Choroid plexus epithelial cell (primary cell): ENCODE results near the gene BTBD2.
"Not testable (repeated sequence)": the region's sequence is repeated elsewhere in the genome, so short reads cannot be mapped to it uniquely, and the experiment has no call there.

ENCODE experiments used
- DNase-seq: peaks from one replicate; pipeline ENCODE4 v3.0.0-alpha.2; 2010; ENCODE audit warnings: low read depth
- H3K4me3 ChIP-seq: 2 replicates; pipeline ENCODE4 v1.5.1; 2011; ENCODE audit warnings: low read depth, mild to moderate bottlenecking, control low read depth, low read length, moderate library complexity
- CTCF ChIP-seq: conservative IDR thresholded peaks from 2 replicates; pipeline ENCODE4 v1.5.1; 2011; ENCODE audit warnings: low read depth, mild to moderate bottlenecking, control low read depth, inconsistent platforms, low read length, moderate library complexity

The BTBD2 gene

DNA sequence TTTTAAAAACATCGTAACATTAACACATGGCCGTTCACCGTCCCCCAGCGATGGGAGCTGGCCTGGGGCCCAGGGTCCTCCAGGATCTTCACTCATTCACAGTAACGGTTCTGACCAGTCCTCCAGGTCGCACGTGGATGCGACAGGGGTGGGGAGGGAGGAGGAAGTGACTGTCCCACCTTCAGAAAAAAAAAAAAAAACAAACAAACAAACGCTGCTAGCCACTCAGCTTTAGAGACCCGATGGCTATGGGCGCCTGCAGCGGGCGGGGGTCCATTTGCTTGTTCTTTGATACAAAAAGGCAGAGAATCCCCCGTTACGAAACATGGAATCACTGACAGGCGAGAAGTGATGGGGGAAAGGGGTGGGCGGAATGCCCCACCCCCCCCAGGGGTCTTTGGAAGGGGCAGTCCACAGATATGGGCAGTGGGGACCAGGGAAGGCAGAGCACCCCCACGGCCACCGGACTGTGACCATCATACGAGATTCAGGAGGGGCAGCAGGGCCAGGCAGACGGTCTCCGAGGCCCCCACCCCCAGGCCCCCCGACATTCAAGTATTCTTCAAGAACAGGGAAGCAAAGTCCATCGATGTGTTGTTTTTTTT lies 22.2 kb upstream of the BTBD2 start:
- no peak for TF ChIP-seq CTCF
- H3K4me3 ChIP-seq, result no peak overlapping the region
- no peak for DNase-seq

GRCh38 chr19:2036424-2036823 lies 20.9 kb upstream of the BTBD2 start:
- TF ChIP-seq CTCF, result no peak
- no peak overlapping the region for H3K4me3 ChIP-seq
- no peak for DNase-seq

- no peak for DNase-seq
- H3K4me3 ChIP-seq, result no peak overlapping the region
- TF ChIP-seq CTCF, result no peak
Measured at GRCh38 chr19:2035590-2035991, 20.1 kb upstream of the BTBD2 start.

DNA sequence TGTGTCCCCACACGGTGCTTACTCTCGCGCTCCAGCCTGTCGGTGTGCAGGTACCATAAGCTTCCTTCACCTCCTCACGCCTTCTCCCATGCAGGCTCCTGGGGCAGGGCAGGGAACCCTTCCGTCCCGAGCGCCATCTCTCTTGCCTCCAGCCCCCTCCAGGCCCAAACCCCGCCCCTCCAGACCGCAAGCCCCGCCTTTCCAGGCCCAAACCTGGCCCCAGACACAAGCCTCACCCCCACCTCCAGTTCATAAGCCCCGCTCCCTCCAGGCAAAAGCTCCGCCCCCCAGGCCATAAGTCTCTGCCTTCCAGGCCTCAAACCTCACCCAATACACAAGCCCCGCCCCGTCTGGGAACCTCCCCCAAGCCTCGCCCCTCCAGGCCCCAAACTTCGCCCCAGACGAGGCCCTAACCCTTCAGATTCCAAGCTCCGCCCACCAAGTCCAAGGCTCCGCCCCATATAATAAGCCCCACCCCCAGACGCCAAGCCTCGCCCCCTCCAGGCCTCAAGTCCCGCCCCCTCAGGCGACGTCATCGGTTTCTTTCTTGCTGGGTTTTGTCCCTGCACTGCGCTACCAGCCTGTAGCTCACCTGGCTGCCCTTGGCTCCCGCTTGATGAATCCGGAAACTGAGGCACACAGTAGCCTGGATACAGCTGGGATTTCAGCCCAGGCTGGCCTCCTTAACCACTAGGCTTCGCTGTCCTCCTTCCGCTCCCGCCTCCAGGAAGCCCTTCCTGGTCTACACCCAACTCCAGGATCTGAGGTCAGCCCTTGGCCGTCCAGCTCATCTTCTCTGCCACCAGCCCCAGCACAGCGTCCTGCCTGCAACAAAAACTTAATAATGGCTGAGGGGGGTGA lies 19.4 kb upstream of the BTBD2 start:
- DNase-seq, result peak; percentile 56
- no peak for TF ChIP-seq CTCF
- H3K4me3 ChIP-seq, result no peak overlapping the region

DNA sequence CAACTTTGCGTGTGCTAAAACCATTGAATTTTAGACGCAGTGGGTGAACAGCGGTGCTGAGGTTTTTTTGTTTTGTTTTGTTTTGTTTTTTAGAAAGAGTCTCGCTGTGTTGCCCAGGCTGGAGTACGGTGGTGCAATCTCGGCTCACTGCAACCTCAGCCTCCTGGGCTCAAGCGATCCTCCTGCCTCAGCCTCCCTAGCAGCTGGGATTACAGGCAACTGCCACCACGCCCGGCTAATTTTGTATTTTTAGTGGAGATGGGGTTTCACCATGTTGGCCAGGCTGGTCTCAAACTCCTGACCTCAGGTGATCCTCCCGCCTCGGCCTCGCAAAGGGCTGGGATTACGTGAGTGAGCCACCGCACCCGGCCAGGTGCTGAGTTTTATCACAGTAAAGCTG lies 18.7 kb upstream of the BTBD2 start:
- DNase-seq, H3K4me3 ChIP-seq: not testable (repeated sequence)

GRCh38 chr19:2033825-2034159 lies 18.3 kb upstream of the BTBD2 start:
- no peak overlapping the region for H3K4me3 ChIP-seq
- no peak for TF ChIP-seq CTCF
- DNase-seq, result no peak

GRCh38 chr19:2033115-2033824 lies 17.8 kb upstream of the BTBD2 start:
- no peak overlapping the region for H3K4me3 ChIP-seq
- no peak for TF ChIP-seq CTCF

More at GRCh38 chr19:2033115-2033824, 17.8 kb upstream of the BTBD2 start:
- DNase-seq, result no peak
